IPS DF 4.7 (cell line): Measurements from ENCODE around the gene JPT1.
A peak's percentile ranks its signal among the peaks of the same experiment; 100 is the strongest.

Experiments used
- DNase-seq: peaks from one replicate; pipeline ENCODE4 v3.0.0-alpha.2; 2013; ENCODE audit warnings: low spot score; ENCODE audit errors: extremely low read depth

The JPT1 gene

GRCh38 chr17:75105126-75106080 lies 48.9 kb downstream of the JPT1 start:
- DNase-seq: no peak

- DNase-seq: no peak
Measured at GRCh38 chr17:75103601-75104554, 50.4 kb downstream of the JPT1 start.

- DNase-seq: no peak
Measured at GRCh38 chr17:75102385-75102821, 51.9 kb downstream of the JPT1 start.

DNA sequence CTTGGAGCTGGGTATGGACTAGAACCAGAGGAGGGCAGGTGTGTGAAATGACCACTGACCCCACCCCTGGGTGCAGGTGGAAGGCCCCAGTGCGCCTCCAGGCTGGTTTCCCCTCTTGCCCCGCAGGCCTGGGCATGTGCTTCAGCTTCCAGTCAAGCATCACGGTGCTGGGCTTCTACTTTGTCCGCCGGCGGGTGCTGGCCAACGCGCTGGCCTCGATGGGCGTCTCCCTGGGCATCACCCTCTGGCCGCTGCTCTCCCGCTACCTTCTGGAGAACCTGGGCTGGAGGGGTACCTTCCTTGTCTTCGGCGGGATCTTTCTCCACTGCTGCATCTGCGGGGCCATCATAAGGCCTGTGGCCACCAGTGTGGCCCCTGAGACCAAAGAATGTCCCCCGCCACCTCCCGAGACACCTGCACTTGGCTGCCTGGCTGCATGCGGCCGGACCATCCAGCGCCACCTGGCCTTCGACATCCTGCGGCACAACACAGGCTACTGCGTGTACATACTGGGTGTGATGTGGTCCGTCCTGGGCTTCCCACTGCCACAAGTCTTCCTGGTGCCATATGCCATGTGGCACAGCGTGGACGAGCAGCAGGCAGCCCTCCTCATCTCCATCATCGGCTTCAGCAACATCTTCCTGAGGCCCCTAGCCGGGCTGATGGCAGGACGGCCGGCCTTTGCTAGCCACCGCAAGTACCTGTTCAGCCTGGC lies 54.3 kb downstream of the JPT1 start:
- no peak for DNase-seq

DNA sequence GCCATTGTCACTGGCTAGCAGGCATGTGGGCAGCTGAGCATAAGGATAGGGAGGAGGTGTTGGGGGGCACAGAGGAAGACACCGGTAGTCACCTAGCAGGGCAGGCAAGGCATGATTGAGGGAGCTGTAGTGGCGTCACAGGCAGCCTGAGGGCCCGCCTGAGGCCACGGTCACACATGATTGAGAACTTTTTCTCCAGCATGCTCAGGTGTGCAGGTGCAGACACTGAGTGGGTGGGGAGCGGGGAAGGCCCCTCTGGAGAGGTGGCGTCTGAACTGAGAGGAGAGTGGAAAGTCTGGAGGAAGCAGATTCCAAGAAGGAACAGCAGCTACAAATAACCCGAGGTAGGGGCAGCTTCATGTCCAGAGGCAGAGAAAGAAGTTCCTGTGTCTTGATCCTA lies 55.5 kb downstream of the JPT1 start:
- no peak for DNase-seq

DNA sequence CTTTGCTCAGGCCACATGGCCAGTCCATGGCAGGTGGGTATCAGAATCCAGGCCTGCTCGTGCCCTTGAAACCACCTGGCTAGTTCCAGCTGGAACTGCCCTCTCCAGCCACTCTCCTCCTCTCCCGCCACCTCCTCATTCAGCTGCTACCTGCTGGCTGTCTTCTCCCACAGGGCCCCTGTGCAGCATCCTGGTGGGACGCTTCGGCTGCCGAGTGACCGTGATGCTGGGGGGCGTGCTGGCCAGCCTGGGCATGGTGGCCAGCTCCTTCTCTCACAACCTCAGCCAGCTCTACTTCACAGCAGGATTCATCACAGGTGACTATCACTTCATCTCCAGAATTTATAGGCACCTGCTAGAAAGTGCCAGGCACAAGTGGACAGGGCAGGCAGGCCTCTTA lies 56.4 kb downstream of the JPT1 start:
- no peak for DNase-seq

GRCh38 chr17:75096082-75096625 lies 58.2 kb downstream of the JPT1 start:
- DNase-seq: no peak

GRCh38 chr17:75094871-75095399 lies 59.4 kb downstream of the JPT1 start:
- DNase-seq: no peak

DNA sequence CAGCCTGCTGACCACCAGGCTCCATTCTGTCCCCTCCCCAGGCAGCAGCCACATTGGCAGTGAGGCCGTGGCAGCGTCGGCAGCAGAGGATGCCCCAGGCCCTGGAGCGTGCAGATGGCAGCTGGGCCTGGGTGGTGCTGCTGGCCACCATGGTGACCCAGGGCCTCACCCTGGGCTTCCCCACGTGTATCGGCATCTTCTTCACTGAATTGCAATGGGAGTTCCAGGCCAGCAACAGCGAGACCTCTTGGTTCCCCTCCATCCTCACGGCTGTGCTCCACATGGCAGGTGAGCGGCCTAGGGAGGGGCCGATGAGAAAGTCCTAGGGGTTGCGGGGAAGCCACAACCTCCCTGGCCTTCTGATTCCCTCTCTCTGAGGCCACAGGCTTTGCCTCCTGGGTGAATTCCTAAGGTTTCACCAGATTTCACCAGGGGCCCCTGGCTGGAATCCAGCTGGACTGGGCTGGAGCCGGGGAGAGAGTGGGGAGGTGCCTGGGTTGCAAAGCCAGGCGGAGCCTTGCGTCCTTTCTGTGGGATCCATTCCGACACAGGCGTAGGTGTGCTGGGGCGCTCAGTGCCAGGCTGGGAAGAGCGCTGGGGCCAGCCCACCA lies 60.7 kb downstream of the JPT1 start:
- no peak for DNase-seq

DNA sequence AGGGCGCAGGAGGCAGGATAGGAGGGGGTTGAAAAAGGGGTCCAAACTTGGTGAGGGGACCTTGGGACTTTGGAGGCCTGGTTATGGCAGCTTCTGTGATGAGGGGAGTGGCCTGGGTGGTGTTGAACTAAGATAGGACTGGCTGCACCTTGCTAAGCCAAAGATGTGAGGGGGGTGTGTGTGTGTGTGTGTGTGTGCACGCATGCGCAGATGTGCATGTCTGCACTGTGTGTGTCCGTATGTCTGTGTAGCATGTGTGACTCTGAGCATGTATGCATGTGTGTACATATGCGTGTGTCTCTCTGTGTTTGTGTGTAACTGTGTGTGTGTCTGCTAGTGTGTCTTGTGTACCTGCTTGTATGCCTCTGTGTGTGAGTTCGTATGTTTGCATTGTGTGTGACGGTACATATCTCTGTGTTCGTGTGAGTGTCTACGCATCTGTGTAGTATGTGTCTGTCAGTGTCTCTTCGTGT lies 62.4 kb downstream of the JPT1 start:
- no peak for DNase-seq

DNA sequence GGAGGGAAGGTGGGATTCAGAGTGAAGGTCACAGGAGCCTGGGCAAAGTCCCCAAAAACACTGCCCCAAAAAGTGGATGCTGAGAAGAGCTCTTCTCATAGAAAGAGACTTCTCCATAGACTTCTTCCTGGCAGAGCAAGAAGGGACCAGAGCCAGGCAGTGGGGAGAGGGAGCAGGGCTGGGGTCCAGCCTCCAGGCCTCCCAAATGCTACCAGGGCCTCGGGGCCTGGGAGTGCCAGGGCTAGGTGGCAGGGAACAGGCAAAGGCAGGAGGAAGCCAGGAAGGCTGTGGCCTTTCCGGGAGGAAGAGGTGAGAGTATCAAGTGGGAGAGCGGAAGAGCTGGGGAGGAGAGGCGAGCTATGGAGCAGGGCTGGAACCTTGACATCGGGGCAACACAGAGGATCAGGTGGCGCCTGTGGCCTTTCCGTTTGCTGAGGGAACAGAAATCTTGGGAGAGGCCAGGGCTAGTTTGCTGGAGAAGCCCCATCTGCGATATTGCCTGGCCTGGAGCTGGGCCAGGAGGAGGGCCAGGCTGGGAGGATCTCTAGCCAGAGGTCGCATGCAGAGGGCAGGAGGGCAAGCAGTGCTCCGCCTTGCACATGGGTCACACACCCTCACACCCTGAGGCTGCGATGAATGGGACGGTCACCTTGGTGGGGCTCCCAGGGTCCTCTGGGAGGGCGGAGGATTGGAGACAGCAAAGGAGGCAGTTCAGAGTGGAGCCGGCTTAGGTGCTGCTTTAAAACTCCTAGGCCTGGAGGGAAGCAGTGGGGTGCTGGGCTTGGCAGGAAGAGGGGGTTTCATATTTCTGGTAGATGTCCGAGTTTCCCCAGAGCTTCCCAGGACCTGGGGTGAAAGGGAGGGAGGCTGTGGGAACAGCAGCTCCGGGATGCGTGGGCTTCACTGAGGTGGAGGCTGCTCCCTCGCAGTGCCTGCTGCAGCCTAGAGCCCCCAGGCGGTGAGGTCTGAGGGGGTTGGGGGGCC lies 63.1 kb downstream of the JPT1 start:
- DNase-seq: no peak

- no peak for DNase-seq
Measured at GRCh38 chr17:75088465-75089417, 65.6 kb downstream of the JPT1 start.

DNA sequence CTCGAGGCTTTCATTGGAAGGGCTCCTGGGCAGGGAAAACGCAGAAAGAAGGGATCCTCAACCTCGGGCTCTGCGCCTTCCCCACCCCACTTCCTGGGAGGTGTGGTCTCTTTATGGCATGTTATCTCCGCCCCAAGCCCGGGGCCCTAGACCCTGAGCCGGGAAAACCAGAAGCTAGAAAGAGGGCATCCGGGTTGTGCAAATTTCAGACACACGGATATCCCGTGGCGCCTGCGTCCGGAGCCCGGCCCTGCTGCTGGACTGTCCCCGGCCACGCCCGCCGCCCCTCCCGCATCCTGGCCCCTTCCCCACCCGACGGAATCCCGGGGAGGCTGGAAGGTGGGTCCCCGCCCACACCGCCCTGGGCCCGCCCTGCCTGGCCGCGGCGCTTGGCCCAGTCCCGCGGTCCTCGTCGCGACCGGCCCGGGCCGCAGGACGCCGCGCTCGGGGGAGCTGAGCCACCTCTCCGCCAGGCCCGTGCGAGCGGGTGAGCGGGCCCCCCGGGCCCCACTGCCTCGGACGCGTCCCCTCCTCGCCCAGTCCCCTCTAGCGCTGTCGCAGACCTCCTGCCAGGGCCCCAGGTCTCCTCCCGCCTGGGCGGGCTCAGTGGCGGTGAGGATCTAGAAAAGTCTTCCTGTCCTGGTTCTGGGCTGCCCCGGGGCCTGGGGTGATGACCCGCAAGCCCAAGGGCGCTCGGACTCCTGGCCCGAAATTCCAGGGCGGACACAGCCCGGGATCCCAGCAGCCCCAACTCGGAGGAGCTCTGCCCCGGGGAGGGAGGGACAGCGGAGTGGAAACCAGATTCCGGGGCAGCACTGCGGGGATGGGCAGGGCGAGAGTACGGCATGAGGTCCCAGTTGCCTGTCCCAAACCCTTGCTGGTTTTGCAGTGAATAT lies 66.5 kb downstream of the JPT1 start, which contains the start of gene SLC16A5:
TSS of gene SLC16A5 (plus strand) at position 397 of the 896 bp plus-strand sequence. CDS start 5,683 bp downstream, outside the sequence.
- DNase-seq: peak; percentile 83

DNA sequence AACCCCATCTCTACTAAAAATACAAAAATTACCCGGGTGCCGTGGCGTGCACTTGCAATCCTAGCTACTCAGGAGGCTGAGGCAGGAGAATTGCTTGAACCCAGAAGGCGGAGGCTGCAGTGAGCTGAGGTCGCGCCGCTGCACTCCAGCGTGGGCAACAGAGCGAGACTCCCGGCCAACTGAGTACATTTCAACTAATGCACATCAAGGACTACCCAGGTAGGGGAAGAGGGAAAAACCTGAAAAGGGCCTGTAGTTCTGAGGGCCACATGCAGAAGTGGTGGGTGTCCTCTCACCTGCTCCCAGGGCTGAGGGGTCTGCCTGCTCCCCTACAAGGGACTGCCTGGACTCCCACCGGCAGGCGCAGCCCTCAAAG lies 67.1 kb downstream of the JPT1 start:
- no peak for DNase-seq

DNA sequence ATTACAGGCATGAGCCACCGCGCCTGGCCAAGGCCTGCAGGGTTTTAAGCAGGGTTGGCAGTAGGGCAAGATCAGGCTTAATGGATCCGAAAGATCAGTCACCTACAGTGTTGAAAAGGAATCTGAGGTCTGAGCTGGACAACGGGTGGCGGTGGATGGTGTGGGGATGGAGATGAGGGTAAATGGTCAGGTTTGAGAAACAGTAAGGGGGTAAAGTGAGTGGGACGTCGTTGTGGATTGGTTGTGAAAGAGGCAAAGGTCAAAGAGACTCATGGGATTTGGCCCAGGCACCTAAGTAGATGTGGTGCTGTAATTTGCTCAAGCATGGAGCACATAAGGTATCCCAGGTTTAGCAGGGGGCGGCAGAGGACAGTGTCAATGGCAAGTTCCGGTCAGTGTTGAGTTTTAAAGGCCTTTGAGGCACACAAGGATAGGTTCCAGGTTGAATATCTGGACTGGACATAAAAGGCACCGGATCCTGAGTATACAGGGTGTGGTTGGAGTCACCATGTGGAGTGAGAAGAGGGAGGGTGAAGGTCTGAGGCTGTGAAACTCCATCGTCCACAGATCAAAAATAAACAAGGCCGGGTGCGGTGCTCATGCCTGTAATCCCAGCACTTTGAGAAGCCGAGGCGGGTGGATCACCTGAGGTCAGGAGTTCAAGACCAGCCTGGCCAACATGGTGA lies 67.7 kb downstream of the JPT1 start:
- DNase-seq: no peak
